OCI-LY1 (cell line): Measurements from ENCODE around the gene TOM1.

Experiments used
- H2AFZ ChIP-seq: fragments of 200-600 bp; sonication (generic), shearing (Covaris generic); 2 replicates; pipeline ENCODE4 v1.6.0; 2014; ENCODE audit warnings: antibody characterized with exemption, mild to moderate bottlenecking, low read length
- H3F3A ChIP-seq: fragments of 200-600 bp; sonication (generic), shearing (Covaris generic); 2 replicates; pipeline ENCODE4 v1.6.0; 2014; ENCODE audit warnings: mild to moderate bottlenecking, antibody characterized with exemption, low read length, moderate library complexity; ENCODE audit not compliant: insufficient read depth
- H3K27ac ChIP-seq: fragments of 200-600 bp; sonication (generic); 2 replicates; pipeline ENCODE4 v1.5.1; 2014; ENCODE audit warnings: low read length, mixed run types, mild to moderate bottlenecking, low read depth; ENCODE audit not compliant: poor library complexity, severe bottlenecking
- H3K27me3 ChIP-seq: fragments of 200-600 bp; sonication (generic); 2 replicates; pipeline ENCODE4 v1.6.0; 2014; ENCODE audit warnings: antibody characterized with exemption, mild to moderate bottlenecking, low read length, moderate library complexity; ENCODE audit not compliant: insufficient read depth
- H3K36me3 ChIP-seq: fragments of 200-600 bp; sonication (generic); 2 replicates; pipeline ENCODE4 v1.6.1; 2014; ENCODE audit warnings: mild to moderate bottlenecking, antibody characterized with exemption, low read length, moderate library complexity, mixed read lengths; ENCODE audit not compliant: insufficient read depth
- H3K4me1 ChIP-seq: fragments of 200-600 bp; sonication (generic); 2 replicates; pipeline ENCODE4 v1.5.1; 2014; ENCODE audit warnings: mild to moderate bottlenecking, low read length, moderate library complexity; ENCODE audit not compliant: insufficient read depth, severe bottlenecking
- H3K4me2 ChIP-seq: fragments of 200-600 bp; sonication (generic), shearing (Covaris generic); 2 replicates; pipeline ENCODE4 v1.6.1; 2014; ENCODE audit warnings: low read length
- H3K4me3 ChIP-seq: fragments of 200-600 bp; sonication (generic); 2 replicates; pipeline ENCODE4 v1.5.1; 2014; ENCODE audit warnings: low read length, low read depth, mild to moderate bottlenecking, mixed read lengths; ENCODE audit not compliant: poor library complexity, severe bottlenecking
- H3K79me2 ChIP-seq: fragments of 200-600 bp; shearing (Covaris generic); 2 replicates; pipeline ENCODE4 v1.6.1; 2016; ENCODE audit warnings: mixed run types, low read length, mixed read lengths; ENCODE audit not compliant: insufficient read depth
- H3K9ac ChIP-seq: fragments of 200-600 bp; sonication (generic), shearing (Covaris generic); 2 replicates; pipeline ENCODE4 v1.6.1; 2014; ENCODE audit warnings: mild to moderate bottlenecking, low read length, mixed read lengths
- H3K9me2 ChIP-seq: fragments of 200-600 bp; sonication (generic), shearing (Covaris generic); 2 replicates; pipeline ENCODE4 v1.6.1; 2014; ENCODE audit warnings: low read depth, mild to moderate bottlenecking, low read length, mixed read lengths
- H3K9me3 ChIP-seq: fragments of 200-600 bp; shearing (Covaris generic); 2 replicates; pipeline ENCODE4 v1.6.1; 2014; ENCODE audit warnings: low read length, mixed read lengths
- H4K20me1 ChIP-seq: fragments of 200-600 bp; sonication (generic), shearing (Covaris generic); 2 replicates; pipeline ENCODE4 v1.6.0; 2016; ENCODE audit warnings: mild to moderate bottlenecking, low read length; ENCODE audit not compliant: insufficient read depth
- EZH2 ChIP-seq: fragments of 200-600 bp; sonication (generic), shearing (Covaris generic); IDR thresholded peaks from 2 replicates; pipeline ENCODE4 v1.8.0; 2017; ENCODE audit warnings: borderline replicate concordance, mixed run types, mild to moderate bottlenecking, antibody characterized with exemption, low read length, moderate library complexity, mixed read lengths
- TF ChIP-seq, protein P1 (sequence below): fragments of 200-600 bp; sonication (generic), shearing (Covaris generic); IDR thresholded peaks from 2 replicates; pipeline ENCODE4 v1.5.1; 2017; ENCODE audit warnings: mild to moderate bottlenecking, antibody characterized with exemption, low read length, moderate library complexity, mixed read lengths

TOM1 gene

DNA sequence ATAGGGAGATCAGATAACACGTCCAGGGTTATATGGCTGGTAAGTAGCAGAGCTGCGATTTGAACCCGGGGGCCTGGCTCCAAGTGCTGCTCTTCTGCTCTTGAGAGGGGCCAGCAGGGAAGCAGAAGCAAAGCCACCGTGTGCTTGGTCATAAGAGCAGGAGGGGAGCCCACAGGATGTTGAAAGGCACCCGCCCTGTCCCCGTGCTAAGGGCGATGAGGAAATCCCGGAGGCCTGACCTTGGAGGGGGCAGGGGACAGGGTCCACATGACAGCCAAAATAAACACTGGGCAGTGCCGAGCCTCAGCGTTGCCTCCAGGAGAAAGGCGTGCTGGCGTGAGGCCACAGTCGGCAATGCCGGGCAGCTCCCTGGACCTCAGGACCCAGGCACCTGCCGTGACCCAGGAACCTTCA is 28.8 kb downstream of the TOM1 start:
- Histone ChIP-seq H3K4me3 (no peak overlapping the region), H3K79me2 (no peaks in the 10 kb centered on the region), H4K20me1 (no peaks in the 10 kb centered on the region), H3K4me1 (peaks cover 22% of the 10 kb centered on the region), H3K27ac (no peak overlapping the region), H3K36me3 (peaks cover 38% of the 10 kb centered on the region), H3K4me2 (no peak overlapping the region), H3K27me3 (no peaks in the 10 kb centered on the region), H3K9me3 (no peaks in the 10 kb centered on the region), H3F3A (no peaks in the 10 kb centered on the region), H3K9me2 (no peaks in the 10 kb centered on the region), H3K9ac (no peak overlapping the region), H2AFZ (no peak overlapping the region)
- TF ChIP-seq, protein P1, sequence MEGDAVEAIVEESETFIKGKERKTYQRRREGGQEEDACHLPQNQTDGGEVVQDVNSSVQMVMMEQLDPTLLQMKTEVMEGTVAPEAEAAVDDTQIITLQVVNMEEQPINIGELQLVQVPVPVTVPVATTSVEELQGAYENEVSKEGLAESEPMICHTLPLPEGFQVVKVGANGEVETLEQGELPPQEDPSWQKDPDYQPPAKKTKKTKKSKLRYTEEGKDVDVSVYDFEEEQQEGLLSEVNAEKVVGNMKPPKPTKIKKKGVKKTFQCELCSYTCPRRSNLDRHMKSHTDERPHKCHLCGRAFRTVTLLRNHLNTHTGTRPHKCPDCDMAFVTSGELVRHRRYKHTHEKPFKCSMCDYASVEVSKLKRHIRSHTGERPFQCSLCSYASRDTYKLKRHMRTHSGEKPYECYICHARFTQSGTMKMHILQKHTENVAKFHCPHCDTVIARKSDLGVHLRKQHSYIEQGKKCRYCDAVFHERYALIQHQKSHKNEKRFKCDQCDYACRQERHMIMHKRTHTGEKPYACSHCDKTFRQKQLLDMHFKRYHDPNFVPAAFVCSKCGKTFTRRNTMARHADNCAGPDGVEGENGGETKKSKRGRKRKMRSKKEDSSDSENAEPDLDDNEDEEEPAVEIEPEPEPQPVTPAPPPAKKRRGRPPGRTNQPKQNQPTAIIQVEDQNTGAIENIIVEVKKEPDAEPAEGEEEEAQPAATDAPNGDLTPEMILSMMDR, result no peak
- TF ChIP-seq EZH2, result no peak

DNA sequence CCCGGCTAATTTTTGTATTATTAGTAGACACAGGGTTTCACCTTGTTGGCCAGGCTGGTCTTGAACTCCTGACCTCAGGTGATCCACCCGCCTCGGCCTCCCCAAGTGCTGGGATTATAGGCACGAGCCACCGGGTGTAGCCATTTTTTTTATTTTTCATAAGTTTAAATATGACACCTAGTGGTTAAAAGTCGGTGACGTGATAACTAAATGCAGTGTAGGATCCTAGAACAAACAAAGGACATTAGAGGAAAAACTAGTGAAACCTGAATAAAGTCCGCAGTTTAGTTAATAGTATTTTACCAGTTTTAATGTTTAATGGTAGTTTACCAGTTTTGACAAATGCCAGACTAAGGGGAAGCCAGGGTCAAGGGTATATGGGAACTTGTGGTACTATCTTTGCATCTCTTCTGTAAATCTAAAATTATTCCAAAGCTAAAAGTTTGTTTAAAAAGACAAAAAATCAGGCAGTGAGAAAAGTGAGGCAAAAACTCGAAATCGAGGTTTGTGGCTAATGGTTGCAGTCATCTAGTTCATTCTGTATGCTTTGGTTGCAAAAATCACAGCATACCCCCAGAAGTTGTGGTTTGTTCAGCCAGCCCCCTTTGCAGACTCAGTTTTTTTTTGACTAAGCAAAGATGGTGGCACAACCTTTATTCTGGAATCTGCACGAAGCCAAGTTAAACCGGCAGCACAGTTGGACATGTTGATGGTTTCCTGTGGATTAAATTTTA is 29.6 kb downstream of the TOM1 start:
- no peak overlapping the region for H3K9ac ChIP-seq
- no peaks in the 10 kb centered on the region for H4K20me1 ChIP-seq
- no peaks in the 10 kb centered on the region for H3F3A ChIP-seq
- peaks cover 29% of the 10 kb centered on the region for H3K4me1 ChIP-seq
- H3K27ac ChIP-seq, result peak overlapping the region; percentile 5
- H3K4me3 ChIP-seq, result no peak overlapping the region
- H2AFZ ChIP-seq, result no peak overlapping the region
- peaks cover 34% of the 10 kb centered on the region for H3K36me3 ChIP-seq
- no peak for TF ChIP-seq EZH2
- TF ChIP-seq, protein P1, result peak; percentile 41
- H3K9me3 ChIP-seq, result no peaks in the 10 kb centered on the region
- no peaks in the 10 kb centered on the region for H3K9me2 ChIP-seq
- H3K4me2 ChIP-seq, result peak overlapping the region; percentile 58; the same call in 1 of the 2 replicates
- no peaks in the 10 kb centered on the region for H3K27me3 ChIP-seq
- H3K79me2 ChIP-seq, result no peaks in the 10 kb centered on the region

DNA sequence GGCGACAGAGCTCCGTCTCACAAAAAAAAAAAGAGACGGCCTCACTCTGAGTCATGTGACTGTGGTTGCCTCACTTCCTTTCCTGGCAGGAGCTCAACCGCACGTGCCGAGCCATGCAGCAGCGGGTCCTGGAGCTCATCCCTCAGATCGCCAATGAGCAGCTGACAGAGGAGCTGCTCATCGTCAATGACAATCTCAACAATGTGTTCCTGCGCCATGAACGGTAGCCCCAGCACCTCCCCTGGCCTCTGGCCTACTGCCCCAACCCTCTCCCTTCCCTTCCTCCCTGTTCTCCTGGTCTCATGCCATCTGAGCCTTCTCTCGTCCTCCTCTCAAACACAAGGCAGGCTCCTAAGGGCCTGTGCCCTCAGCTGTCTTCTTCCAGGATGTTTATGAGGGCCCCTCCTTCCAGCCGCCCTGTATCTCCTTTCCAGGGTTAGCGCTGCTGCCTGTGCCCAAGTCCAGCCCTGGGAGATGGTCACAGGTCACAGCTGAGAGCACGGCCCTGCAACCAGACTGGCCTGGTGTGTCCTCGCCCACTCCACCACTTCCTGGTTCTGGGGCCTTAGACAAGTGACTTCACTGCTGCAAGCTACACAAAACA is 30.7 kb downstream of the TOM1 start:
- Histone ChIP-seq H3F3A (no peaks in the 10 kb centered on the region), H3K9me2 (no peaks in the 10 kb centered on the region), H2AFZ (no peak overlapping the region), H3K79me2 (no peaks in the 10 kb centered on the region), H3K36me3 (peaks cover 31% of the 10 kb centered on the region; the same call in 1 of the 2 replicates), H3K4me3 (peak overlapping the region; percentile 45), H3K9ac (peak overlapping the region; percentile 51), H4K20me1 (no peaks in the 10 kb centered on the region), H3K27me3 (no peaks in the 10 kb centered on the region), H3K27ac (peak overlapping the region; percentile 76), H3K4me2 (peak overlapping the region; percentile 58), H3K4me1 (peaks cover 29% of the 10 kb centered on the region), H3K9me3 (no peaks in the 10 kb centered on the region)
- no peak for TF ChIP-seq EZH2
- TF ChIP-seq, protein P1, result no peak
